ENCODE results near the gene ZSCAN5B.
"Not testable (repeated sequence)": the region's sequence is repeated elsewhere in the genome, so short reads cannot be mapped to it uniquely, and the experiment has no call there.

The ZSCAN5B gene

GRCh38 chr19:56174550-56174949, 23.0 kb downstream of the ZSCAN5B start:
- no peak for DNase-seq

- DNase-seq = no peak
These were observed 23.5 kb downstream of the ZSCAN5B start for GRCh38 chr19:56174086-56174485.

- no peak for DNase-seq
These were observed 27.3 kb downstream of the ZSCAN5B start for GRCh38 chr19:56170261-56170660.

- DNase-seq = no peak
These were observed 30.5 kb downstream of the ZSCAN5B start for GRCh38 chr19:56167064-56167578.

- no peak for DNase-seq
These were observed 34.5 kb downstream of the ZSCAN5B start for GRCh38 chr19:56163097-56163496.

GRCh38 chr19:56162258-56162657, 35.3 kb downstream of the ZSCAN5B start:
- DNase-seq = no peak

- no peak for DNase-seq
These were observed 36.0 kb downstream of the ZSCAN5B start for GRCh38 chr19:56161534-56161933.

- DNase-seq = no peak
These were observed 37.8 kb downstream of the ZSCAN5B start for GRCh38 chr19:56159622-56160271.

- no peak for DNase-seq
These were observed 38.5 kb downstream of the ZSCAN5B start for GRCh38 chr19:56159009-56159559.

- no peak for DNase-seq
These were observed 39.3 kb downstream of the ZSCAN5B start for GRCh38 chr19:56158170-56158757.

- no peak for DNase-seq
These were observed 40.8 kb downstream of the ZSCAN5B start for GRCh38 chr19:56156768-56157167.

GRCh38 chr19:56155124-56155687, 42.4 kb downstream of the ZSCAN5B start:
- DNase-seq = no peak

- DNase-seq = no peak
These were observed 44.1 kb downstream of the ZSCAN5B start for GRCh38 chr19:56153507-56153906.

- no peak for DNase-seq
These were observed 44.9 kb downstream of the ZSCAN5B start for GRCh38 chr19:56152644-56153043.

GRCh38 chr19:56150358-56150757, 47.2 kb downstream of the ZSCAN5B start:
- DNase-seq = no peak

- no peak for DNase-seq
These were observed 47.9 kb downstream of the ZSCAN5B start for GRCh38 chr19:56149656-56150038.

GRCh38 chr19:56148955-56149655, 48.5 kb downstream of the ZSCAN5B start:
- not testable (repeated sequence) for DNase-seq

GRCh38 chr19:56148096-56148495, 49.5 kb downstream of the ZSCAN5B start:
- no peak for DNase-seq

- DNase-seq = no peak
These were observed 50.3 kb downstream of the ZSCAN5B start for GRCh38 chr19:56147307-56147706.

GRCh38 chr19:56146904-56147303, 50.7 kb downstream of the ZSCAN5B start:
- no peak for DNase-seq

- no peak for DNase-seq
These were observed 51.9 kb downstream of the ZSCAN5B start for GRCh38 chr19:56145698-56146097.

GRCh38 chr19:56144831-56145230, 52.8 kb downstream of the ZSCAN5B start:
- DNase-seq = no peak

- no peak for DNase-seq
These were observed 53.2 kb downstream of the ZSCAN5B start for GRCh38 chr19:56144376-56144775.
